Body of pancreas (tissue), 4 donors: ENCODE measurements around the gene SCPEP1.

ENCODE experiments used
- CTCF ChIP-seq, 7 experiments: fragments of 450-650 bp in 4 of 7; fragments of 200-600 bp in 3 of 7; sonication (generic) in 3 of 7; IDR thresholded peaks; one replicate each; pipeline ENCODE4 v1.5.1; 2016 to 2019; ENCODE audit warnings: antibody characterized with exemption in 7 of 7
- POLR2A ChIP-seq, 3 donors: fragments of 450-650 bp; IDR thresholded peaks; one replicate each; pipeline ENCODE4 v1.6.1; 2016; ENCODE audit warnings: antibody characterized with exemption in 3 of 3, mild to moderate bottlenecking in 2 of 3

- TF ChIP-seq CTCF (IDR thresholded peaks at IDR 0.05) (no peak), POLR2A (IDR thresholded peaks at IDR 0.05) (no peak)
Measured at GRCh38 chr17:57006040-57006439, 28.1 kb downstream of the SCPEP1 start.
